Endodermal cell (in vitro differentiated cells): ENCODE results near the gene ERBIN. TPM values are rescaled to one million over a fixed set of nuclear protein-coding genes. Genes with fewer than 3 reads are reported as not detected.

ENCODE experiments used
- DNase-seq: peaks from one replicate; pipeline ENCODE4 v3.0.0-alpha.2; 2017
- H3K27ac ChIP-seq: 2 replicates; pipeline ENCODE4 v1.5.1; 2013; ENCODE audit warnings: mild to moderate bottlenecking, low read depth, low read length, moderate library complexity
- H3K27me3 ChIP-seq: 2 replicates; pipeline ENCODE4 v1.6.1; 2013; ENCODE audit warnings: mild to moderate bottlenecking, low read length, moderate library complexity; ENCODE audit not compliant: insufficient read depth, control insufficient read depth, poor library complexity, severe bottlenecking
- H3K36me3 ChIP-seq: 2 replicates; pipeline ENCODE4 v1.7.0; 2013; ENCODE audit warnings: mild to moderate bottlenecking, low read length, moderate library complexity; ENCODE audit not compliant: control insufficient read depth, insufficient read depth
- H3K4me1 ChIP-seq: one replicate; pipeline ENCODE4 v1.7.0; 2013; ENCODE audit warnings: low read length; ENCODE audit not compliant: control insufficient read depth, insufficient read depth
- H3K4me3 ChIP-seq: 2 replicates; pipeline ENCODE4 v1.5.1; 2013; ENCODE audit warnings: mild to moderate bottlenecking, low read length, moderate library complexity
- H3K9ac ChIP-seq: 2 replicates; pipeline ENCODE4 v1.6.1; 2013; ENCODE audit warnings: mild to moderate bottlenecking, low read length, moderate library complexity; ENCODE audit not compliant: poor library complexity, severe bottlenecking; ENCODE audit errors: extremely low read depth
- H3K9me3 ChIP-seq: 2 replicates; pipeline ENCODE4 v1.6.1; 2013; ENCODE audit warnings: mild to moderate bottlenecking, low read length, moderate library complexity; ENCODE audit not compliant: control insufficient read depth
- H3K27ac Mint-ChIP-seq: 2 replicates; pipeline ENCODE4 v1.8.0; 2020; ENCODE audit warnings: mixed read lengths
- H3K27me3 Mint-ChIP-seq: 2 replicates; pipeline ENCODE4 v1.8.0; 2021; ENCODE audit warnings: mild to moderate bottlenecking, mixed read lengths; ENCODE audit not compliant: insufficient read depth
- H3K36me3 Mint-ChIP-seq: 2 replicates; pipeline ENCODE4 v1.8.0; 2020; ENCODE audit warnings: low read depth, mixed read lengths
- H3K4me1 Mint-ChIP-seq: 2 replicates; pipeline ENCODE4 v1.8.0; 2020; ENCODE audit warnings: mixed read lengths
- H3K4me3 Mint-ChIP-seq: 2 replicates; pipeline ENCODE4 v1.8.0; 2020; ENCODE audit warnings: mild to moderate bottlenecking, moderate library complexity, mixed read lengths
- H3K9me3 Mint-ChIP-seq: 2 replicates; pipeline ENCODE4 v1.8.0; 2020; ENCODE audit warnings: mild to moderate bottlenecking, mixed read lengths
- CTCF ChIP-seq: fragments of 200-600 bp; sonication (generic); conservative IDR thresholded peaks from 2 replicates; pipeline ENCODE4 v1.5.0; 2021; ENCODE audit warnings: antibody characterized with exemption, mild to moderate bottlenecking
- WGBS, 2 experiments: methylation state at CpG; one replicate each; pipeline versions ENCODE4 v1.1.5 to v1.1.7; 2013; ENCODE audit warnings: missing lambda C conversion rate in 2 of 2, mixed read lengths in 1 of 2; ENCODE audit not compliant: insufficient coverage in 1 of 2, insufficient read length in 1 of 2; 5-methylcytosine and 5-hydroxymethylcytosine counted together
- total RNA-seq, 2 donors: library from RNA; stranded (reverse); fragmentation: NEBNext Ultra II Directional in 1 of 2; extraction: Animal tissue kit (Norgen Biotek cat#: 25700) in 1 of 2; gene quantifications; 2 replicates in 1 of 2; 3 replicates in 1 of 2; pipeline ENCODE4 v1.2.1, GENCODE V29; 2021

ERBIN gene
- total RNA-seq, 2 donors from 2014 or later, result 51.8 to 54.4 TPM

- TF ChIP-seq CTCF, result no peak
- Mint-ChIP-seq H3K9me3 (no peaks in the 10 kb centered on the region), H3K4me3 (no peak overlapping the region), H3K27me3 (no peaks in the 10 kb centered on the region), H3K36me3 (peaks cover 22% of the 10 kb centered on the region), H3K4me1 (peaks cover 25% of the 10 kb centered on the region), H3K27ac (no peak overlapping the region)
- no peak overlapping the region for H3K27ac ChIP-seq
- no peaks in the 10 kb centered on the region for H3K9me3 ChIP-seq
- no peak for DNase-seq
- WGBS, 2 experiments, result 95 to 96% methylated on average over 3 to 4 of the region's 4 CpGs
- no peak overlapping the region for H3K4me3 ChIP-seq
- peaks cover 2% of the 10 kb centered on the region for H3K4me1 ChIP-seq
- no peaks in the 10 kb centered on the region for H3K27me3 ChIP-seq
- H3K9ac ChIP-seq, result no peak overlapping the region
- peaks cover 24% of the 10 kb centered on the region for H3K36me3 ChIP-seq
Measured at GRCh38 chr5:65989158-65989557, 62.8 kb downstream of the ERBIN start.

GRCh38 chr5:65992630-65993029, 66.3 kb downstream of the ERBIN start:
- Histone ChIP-seq H3K4me1 (no peaks in the 10 kb centered on the region), H3K27ac (no peak overlapping the region), H3K9ac (no peak overlapping the region), H3K4me3 (no peak overlapping the region), H3K27me3 (no peaks in the 10 kb centered on the region), H3K36me3 (peaks cover 48% of the 10 kb centered on the region), H3K9me3 (no peaks in the 10 kb centered on the region)
- H3K4me3 Mint-ChIP-seq, result no peak overlapping the region
- WGBS, 2 experiments, result 90% methylated on average over 7 of the region's 7 CpGs
- peaks cover 6% of the 10 kb centered on the region for H3K4me1 Mint-ChIP-seq
- H3K27me3 Mint-ChIP-seq, result no peaks in the 10 kb centered on the region
- peaks cover 33% of the 10 kb centered on the region for H3K36me3 Mint-ChIP-seq
- no peak for DNase-seq
- H3K27ac Mint-ChIP-seq, result no peak overlapping the region
- no peaks in the 10 kb centered on the region for H3K9me3 Mint-ChIP-seq
- TF ChIP-seq CTCF, result no peak

- 86% methylated on average over 1 of the region's 1 CpG; no CpG with 5 or more reads in 1 of the 2 experiments for WGBS, 2 experiments
Measured at GRCh38 chr5:65994117-65994786, 67.9 kb downstream of the ERBIN start.

More at GRCh38 chr5:65994117-65994786, 67.9 kb downstream of the ERBIN start:
- peaks cover 34% of the 10 kb centered on the region for H3K36me3 Mint-ChIP-seq
- H3K4me1 Mint-ChIP-seq, result peaks cover 6% of the 10 kb centered on the region
- H3K9me3 Mint-ChIP-seq, result no peaks in the 10 kb centered on the region
- no peaks in the 10 kb centered on the region for H3K27me3 Mint-ChIP-seq
- Histone ChIP-seq H3K27me3 (no peaks in the 10 kb centered on the region), H3K4me3 (no peak overlapping the region), H3K4me1 (no peaks in the 10 kb centered on the region), H3K9ac (no peak overlapping the region), H3K9me3 (no peaks in the 10 kb centered on the region), H3K27ac (no peak overlapping the region), H3K36me3 (peaks cover 47% of the 10 kb centered on the region)
- no peak for DNase-seq
- TF ChIP-seq CTCF, result no peak
- no peak overlapping the region for H3K27ac Mint-ChIP-seq
- H3K4me3 Mint-ChIP-seq, result no peak overlapping the region
